IPS-NIHi11 (cell line): ENCODE data around the gene SLC66A2.
A peak's percentile ranks its signal among the peaks of the same experiment; 100 is the strongest.
"Not testable (repeated sequence)": the region's sequence is repeated elsewhere in the genome, so short reads cannot be mapped to it uniquely, and the experiment has no call there.

ENCODE experiments used
- DNase-seq: peaks from one replicate; pipeline ENCODE4 v3.0.0; 2012; ENCODE audit warnings: mixed read lengths, low spot score

The SLC66A2 gene

DNA sequence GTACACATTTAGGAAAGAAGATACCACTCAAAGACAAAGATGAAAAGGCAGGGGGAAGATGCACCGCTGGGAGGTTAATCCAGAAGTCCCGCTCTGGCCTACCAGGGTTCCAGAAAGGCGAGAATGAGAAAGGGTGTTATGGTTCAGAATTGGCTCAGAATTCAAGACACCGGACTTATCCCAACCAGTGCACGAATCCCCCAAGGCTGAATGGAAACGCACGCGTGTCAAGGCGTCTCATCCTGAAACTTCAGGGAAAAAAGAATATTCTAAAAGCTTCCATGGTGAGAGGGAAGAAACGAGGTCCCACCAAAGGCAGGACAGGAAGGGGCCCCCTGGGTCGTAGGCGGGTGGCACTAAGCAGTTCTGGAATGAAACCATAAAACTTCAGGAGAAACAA lies 71.9 kb downstream of the SLC66A2 start:
- no peak for DNase-seq

DNA sequence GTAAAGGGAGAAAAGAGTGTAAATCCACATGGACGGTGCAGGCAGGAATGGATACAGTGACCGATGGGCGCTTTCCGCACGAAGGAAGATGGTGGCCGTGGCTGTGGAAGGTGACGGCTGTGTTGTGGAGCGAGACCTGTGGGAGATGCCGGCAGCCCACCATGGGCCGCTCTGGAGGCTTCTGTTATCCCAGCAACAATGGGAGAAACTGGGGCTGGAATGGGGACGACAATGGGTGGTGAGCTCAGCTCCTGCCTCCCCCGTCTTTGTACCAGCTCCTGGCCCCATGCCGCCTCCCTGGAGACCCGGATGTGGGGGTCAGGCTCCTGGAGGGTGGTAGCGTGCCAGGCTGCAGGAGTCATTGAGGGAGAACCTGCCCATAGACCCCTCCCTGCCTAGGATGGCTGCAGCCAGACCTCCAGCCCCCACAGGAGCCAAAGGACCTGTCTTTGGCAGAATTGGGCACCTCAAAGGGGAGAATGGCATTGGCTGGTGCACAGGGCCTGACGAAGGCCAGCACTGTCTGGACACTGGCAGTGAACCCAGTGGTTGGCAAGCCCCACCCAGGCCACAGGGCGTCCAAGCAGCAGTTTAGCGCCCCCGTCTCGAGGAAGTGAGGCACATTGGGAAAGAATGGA lies 72.6 kb downstream of the SLC66A2 start:
- DNase-seq = no peak

DNA sequence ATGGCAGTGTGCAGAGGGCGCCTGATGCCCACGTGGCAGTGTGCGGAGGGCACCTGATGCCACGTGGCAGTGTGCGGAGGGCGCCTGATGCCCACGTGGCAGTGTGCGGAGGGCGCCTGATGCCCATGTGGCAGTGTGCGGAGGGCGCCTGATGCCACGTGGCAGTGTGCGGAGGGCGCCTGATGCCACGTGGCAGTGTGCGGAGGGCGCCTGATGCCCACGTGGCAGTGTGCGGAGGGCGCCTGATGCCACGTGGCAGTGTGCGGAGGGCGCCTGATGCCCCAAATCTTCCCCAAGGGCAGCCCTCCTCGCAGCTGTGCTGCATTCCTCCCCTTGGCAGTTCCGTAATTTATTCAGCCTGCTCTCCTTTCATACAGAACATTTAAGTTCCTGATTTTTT lies 73.2 kb downstream of the SLC66A2 start:
- DNase-seq = not testable (repeated sequence)

DNA sequence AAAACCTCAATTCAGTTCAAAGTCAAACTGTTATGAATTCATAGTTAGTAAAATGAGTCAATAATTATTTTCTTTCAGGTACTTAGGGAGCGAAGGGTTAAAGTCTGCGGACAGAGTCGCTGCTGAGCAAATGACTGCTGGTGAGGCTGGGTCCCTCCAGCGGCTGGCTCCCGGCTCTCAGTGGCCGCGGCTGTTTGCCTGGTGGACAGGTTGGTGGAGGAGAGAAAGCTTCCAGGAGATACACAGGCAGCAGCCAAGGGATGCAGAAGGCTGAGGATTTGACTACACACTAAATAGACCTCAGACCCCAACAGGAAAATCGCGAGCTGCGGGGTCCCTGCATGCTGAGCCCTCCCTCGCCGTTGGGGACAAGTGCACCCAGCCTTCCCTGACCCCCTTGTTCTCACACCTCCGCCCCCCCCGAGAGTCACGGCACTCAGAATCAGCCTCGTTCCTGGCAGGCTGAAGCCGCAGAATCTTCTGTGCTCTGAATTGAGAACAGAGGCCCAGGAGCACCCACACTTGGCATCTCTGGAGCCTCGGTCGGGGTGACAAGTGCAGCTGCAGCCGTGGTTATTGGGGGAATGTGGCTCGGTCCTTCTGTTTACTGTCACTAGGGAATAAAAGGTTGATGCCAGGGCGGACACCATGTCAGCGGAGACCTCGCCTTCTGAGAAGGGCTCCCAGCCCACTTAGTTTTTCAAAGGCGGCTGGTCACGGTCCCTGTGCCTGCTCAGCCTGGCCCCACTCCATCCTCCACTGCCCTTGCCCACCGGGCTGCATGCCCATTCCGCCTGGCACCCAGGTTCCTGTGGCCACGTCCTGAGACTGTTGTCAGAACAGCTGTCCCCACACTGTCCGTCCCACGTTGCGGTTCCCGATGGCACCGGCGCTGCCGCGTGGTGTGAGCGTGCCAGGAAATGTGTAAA lies 74.0 kb downstream of the SLC66A2 start:
- peak; percentile 64 for DNase-seq

DNA sequence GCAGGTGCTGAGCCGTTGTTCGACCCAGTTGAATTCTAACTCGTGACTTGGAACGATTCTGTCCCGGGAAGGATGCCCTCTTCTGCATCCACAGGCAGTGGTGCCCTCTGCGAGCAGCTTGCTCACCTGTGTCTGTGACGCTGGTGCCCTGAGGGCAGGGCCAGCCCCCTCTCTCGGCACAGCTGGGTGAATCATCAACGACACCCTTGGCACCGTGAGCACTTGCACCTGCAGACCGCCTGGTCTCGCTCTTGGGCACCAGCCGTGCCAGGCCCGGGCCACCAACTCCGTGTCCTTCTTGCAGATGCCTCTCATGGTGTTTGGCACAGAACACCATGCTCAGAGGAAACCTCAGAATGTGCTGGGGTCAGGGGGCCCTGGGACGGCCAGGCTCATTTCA lies 75.0 kb downstream of the SLC66A2 start:
- no peak for DNase-seq

DNA sequence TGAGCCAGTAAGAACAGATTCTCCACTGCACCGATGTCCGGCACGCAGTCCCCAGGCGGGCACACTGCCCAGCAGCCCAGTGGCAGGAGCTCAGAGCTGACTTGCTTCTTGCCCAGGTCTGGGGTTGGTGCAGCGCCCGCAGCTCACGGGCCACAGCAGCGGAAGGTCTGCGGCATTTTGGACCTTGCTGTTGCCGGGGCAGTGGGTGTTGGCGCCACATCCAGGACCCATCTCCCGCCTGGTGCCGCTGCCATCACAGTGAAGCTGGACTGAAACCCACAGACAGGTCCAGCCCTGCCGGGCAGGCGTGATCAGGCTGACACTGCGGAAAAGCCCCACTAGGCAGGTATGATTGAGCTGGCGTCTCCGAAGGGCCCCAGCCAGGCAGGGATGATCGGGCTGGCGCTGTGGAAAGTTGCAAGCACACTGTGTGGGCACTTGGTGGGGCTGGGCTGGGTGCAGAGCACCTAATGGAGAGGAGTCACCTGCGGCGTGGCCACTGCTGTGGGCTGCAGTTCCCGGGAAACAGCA lies 75.5 kb downstream of the SLC66A2 start:
- no peak for DNase-seq

DNA sequence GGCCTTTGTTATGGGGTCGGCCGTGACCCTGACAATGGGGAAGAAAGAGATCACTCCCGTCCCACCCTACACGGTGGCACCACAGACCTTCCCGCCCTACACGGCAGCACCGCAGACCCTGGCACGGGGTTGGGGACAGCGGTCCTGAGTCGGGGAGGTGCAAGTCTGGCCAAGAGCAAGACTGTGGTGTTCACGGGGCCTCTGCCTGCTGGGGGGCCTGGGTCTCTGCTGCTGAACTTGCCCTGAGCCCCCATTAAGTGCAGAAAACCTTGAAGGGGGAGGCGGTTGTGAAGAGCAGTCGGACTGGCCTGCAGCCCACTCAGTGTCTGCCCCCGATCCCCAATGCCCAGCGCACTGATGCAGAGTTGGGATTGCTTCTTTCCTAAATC lies 75.9 kb downstream of the SLC66A2 start:
- peak; percentile 8 for DNase-seq

DNA sequence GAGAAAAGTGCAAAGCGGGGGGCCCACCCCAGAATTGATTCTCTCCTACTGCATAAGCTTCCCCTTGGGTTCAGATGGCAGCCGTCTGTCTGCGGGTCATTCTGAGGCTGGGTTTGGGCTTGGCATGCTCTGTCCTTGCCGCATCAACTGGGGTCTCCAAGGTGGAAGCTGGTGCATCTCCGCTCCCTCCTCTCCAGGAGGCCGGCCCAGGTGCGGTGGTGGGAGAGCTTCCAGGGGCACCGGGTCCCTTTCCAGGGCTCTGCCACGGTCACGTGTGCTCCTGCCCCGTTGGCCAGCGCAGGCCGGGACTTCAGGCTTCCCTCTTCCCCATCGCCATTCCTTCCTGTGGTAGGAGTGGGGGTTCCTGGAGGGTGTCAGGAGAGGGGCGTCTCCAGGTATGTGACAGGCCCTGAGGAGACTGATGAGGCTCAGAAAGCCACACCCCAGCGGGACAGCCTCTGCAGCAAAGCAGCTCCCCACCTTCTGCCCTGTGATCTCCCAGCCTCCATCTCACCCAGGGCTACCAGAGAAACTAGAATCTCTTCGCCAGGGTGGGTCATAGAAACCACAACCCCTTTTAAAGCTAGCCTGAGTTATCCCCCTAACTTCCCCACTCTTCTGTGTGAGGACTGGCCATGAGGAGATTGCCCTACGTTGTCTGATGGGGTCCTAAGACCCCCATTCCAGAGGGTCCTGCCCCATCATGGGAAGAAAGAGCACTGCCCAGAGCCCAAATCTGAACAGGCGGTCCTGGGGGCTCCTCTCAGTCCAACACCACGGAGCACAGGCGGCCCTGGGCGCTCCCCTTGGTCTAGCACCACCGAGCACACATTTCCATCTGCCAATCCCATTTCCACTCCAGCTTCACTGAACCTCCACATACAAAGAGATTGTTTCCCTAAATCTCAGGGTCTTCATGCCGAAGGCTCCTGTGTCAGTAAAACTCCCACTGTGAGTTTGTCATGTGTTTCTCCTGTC lies 76.6 kb downstream of the SLC66A2 start:
- DNase-seq = peak; percentile 9

DNA sequence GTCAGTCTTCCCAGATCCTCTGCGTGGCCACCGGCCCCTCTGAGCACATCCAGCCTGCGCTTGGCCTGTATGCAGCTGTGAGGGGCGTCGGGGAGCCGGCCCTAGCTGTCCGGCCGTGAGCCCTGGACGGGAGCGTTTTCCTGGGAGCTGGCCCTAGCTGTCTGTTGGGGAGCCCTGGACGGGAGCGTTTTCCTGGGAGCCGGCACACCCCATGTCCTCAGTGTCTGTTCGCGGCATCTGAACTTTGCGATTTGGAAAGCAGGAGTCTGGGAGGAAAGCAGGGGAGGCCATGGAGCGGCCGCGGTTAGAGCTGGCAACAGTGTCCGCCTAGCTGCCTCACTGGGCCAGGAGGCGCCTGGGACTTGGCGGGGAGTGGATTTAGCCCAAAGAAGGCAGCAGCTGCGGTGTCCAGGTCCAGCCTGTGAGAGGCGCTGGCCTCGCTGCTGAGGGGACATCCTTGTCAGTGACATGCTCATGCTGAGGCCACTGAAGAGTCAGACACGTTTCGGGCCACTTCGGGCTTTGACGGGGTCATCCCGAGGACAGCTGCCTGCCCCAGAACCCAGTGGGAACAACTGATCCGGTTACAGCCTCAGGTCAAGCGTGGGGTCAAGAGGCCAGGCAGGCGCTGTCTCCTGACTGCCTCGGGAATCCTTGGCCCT lies 77.9 kb downstream of the SLC66A2 start:
- DNase-seq = peak; percentile 27

DNA sequence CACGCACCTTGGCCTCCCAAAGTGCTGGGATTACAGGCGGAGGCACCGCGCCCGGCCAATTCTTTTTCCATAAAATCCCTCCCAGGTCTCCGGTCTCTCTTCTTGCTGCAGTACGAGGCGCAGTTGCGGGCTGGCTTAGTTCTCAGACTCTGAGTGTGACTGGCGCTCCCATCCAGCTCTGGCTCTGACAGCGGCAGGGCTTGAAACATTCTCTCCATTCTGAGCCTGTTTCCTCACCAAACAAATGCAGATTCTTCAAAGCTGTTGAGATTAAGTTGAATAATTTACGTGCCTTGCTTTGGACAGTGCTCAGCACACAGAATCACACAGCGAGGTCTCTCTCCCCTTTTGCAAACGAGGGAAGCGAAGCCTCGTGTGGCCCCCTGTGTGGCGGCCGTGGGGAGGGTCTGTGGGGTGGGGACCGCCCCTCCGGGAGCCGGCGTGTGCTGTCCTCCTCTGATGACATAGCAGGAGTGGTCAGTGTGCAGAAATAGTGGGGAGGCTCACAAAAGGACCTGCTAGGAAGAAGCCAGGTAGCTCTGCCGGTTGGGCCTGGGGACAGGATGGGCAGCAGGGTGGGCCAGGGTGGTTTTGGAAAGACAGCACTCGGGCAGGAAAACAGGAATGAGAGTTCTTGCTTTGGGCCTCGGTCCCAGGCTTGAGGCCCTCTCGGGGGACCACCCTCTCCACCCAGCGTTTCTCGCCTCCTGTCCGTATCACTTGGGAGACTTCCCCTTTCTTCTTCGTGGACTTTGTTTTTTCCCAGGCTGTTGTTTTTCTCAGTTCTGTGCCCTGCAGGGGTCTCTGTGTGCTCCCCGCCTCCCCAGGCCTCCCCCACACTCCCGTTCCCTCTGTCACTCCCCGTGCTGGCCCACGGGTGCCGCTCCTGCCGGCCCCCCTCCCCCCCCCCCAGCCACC lies 78.7 kb downstream of the SLC66A2 start:
- DNase-seq = peak; percentile 7

DNA sequence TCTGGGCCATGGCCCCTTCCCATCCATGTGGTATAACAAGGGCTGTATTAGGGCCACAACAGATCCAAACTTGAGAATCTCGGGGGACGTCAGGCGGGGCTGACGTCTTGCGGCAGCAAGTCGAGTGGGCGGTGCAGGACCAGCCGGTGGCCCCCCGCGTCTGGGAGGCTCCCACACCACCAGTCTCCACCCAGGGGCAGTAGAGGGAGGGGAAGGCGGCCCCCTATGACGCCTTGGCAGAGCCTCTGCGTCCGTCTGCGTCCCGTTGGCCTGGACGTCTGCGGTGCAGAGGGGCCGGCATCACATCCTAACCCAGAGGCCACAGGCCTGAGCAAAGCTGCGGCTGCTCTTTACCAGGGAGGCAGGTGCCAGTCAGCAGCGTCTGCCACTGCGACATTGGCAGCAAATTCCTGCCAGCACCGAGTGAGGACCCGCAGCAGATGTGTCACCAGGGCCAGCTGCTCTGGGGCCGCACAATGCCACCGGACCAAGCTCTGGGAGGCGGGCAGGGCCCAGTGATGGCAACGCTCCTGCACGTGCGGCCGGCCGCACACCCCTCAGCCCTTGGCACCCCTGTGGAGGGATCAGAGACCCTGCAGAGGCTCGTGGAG lies 79.9 kb downstream of the SLC66A2 start:
- no peak for DNase-seq

DNA sequence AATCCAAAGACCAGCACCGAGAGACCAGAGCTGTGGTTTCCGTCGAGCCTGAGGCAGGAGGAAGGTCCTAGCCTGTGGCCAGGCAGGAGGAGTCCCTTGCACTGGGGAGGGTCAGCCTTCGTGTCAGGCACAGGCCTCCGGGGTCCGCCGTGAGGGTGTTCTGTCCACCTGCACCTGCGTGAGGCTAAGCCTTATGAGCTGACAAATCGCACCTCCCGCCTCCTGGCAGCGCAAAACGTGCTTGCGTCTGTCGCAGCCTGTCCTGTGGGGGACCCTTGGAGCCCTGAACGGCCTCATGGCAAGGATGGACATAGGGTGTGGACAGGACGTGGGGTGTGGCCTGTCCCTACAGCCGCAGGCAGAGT lies 80.4 kb downstream of the SLC66A2 start:
- no peak for DNase-seq

DNA sequence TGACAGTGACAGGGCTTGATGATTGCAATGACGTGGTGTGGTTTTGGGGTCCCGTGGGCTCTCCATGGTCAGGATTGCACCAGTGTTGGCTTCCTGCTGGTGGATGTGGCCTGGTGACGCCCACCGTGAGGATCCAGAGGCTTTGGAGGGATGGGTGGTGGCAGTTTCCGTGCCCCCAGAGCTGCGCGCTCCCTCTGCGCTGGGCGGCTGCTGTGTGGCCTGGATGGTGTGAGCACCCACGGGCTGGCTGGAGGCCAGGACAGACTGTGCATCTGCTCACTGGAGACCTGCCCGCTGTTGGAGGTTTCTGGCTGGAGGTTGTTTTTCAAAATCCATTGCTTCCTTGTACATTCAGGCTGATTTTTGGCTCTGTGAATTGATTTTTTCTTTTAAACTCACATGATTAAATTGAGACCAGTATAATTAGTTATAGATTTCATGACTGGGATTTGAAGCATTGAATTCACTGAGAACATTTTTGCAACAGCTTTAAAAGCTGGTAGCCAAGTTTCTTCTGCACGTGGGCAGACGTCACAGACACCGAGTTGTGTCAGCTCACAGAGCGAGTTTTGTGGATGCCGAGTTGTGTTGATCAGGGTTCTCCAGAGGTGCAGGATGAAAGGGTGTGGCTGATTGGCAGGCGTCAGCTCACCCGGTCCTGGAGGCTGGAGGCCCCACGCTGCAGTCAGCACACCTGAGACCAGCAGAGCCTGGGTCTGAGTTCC lies 81.0 kb downstream of the SLC66A2 start:
- DNase-seq = no peak

DNA sequence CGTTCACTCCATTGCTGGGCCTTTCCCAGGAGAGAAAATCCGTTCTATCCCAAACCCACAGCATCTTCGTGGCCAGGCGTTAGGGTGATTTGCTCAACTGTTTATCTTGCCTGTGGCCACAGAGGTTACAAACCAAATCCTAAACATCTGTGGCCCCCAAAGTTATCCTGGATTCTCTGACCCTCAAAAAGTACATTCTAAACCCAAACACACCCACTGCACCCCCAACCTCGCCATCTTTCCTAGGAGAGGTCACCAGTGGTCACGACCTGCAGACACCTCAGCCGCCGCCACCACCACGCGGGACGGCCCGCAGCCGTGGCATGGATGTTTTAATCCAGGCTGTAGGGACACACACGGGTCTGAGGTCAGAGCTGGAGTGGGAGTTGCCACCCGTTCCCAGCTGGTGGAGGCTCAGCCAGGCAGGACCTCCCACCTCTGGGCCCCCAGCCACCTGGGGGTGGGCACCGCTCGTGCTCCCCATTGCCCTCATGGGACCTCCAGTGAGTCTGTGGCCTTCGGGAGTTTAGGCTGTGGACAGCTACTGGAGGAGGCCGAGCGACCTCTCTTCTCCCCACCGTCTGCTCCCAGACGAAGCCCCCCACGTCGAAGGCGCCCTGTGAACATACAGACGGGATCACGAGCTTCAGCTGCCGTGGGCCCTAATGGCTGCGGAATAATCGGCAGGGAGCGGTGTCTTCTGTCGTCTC lies 81.7 kb downstream of the SLC66A2 start:
- DNase-seq = no peak

DNA sequence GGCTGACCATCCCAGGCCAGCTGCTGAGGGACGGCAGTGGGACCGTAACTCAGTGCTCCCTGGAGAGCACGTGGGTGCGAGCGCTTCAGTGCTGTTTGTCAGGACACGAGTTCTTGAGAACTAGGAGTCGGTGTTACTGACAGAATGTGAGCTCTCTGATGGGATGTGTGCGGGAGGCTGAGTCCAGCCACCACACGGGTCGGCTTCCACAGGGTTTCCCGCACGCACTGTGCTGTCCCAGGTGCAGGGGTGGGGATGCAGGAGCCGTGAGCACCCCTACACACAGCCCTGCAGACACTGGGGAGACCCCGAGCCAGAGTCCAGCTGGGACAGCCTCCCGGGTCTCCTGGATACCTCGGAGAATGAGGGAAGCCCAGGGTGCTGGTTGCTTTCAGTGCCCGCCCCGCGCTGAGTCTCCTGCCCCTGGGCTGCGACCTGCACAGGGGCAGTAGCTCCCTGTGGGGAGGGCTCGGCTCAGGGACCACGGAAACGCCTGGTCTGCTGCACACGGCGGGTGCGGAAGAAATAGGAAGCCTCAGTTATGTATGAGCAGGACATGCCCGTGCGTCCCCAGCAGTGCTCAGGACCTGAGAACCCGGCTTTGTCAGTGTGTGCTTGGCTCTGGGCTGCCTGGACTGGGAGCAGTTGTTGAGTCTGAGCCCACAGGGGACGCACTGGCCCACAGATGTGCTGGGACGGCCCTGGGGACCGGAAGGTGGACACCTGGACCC lies 82.5 kb downstream of the SLC66A2 start:
- DNase-seq = no peak

DNA sequence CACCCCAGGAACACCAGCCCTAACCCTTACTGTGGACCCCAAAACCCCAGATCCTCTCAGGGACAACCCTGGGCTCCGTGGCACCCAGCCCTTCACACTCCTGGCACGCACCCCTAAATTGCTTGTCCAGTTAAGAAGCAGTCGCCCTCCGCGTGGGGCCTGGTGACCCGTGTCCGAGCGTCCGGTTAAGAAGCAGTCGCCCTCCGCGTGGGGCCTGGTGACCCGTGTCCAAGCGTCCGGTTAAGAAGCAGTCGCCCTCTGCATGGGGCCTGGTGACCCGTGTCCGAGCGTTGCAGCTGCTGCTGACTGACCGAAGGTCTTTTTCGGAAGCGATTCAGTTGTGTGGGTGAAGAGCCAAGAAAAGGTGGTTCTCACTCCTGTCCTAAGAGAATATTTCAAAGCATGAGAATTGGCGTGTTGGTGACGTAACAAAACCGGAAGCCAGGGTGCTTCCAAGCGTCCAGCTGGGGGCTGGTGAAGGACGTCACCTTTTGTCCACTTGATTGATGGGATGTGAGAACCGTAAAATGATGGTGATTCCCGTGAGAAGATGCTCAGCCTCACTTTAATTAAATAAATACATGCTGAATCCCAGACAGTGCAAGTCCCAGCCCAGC lies 83.2 kb downstream of the SLC66A2 start:
- no peak for DNase-seq

DNA sequence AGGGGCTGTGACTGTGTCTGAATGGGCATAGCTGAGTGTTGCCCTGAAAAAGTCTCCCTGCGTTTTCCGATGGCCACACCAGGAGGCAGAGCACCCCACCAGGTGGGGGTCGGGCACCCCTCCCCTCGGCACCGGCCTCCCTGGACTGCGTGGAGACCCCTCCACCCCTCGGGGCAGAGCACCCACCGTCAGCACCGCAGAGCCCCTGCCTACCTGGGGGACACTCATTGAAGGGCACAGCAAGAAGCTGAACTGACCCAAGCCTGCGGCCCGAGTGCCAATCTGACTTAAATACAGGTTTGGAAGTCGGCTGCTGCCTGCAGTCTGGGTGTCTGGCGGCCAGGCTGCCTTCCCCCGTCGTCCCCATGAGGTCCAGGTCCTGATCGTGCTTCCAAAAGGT lies 83.8 kb downstream of the SLC66A2 start:
- DNase-seq = no peak
